ENCODE results near the gene GPR161.

The GPR161 gene

GRCh38 chr1:168146160-168146539 lies 9.4 kb upstream of the GPR161 start:
- peak in 1 of 2 experiments; percentile 39 for DNase-seq

GRCh38 chr1:168145184-168146159 lies 8.7 kb upstream of the GPR161 start:
- DNase-seq, result peak; percentile 76 to 84

GRCh38 chr1:168141871-168142385 lies 5.2 kb upstream of the GPR161 start:
- no peak for DNase-seq

- DNase-seq, result no peak
These were observed 2.3 kb upstream of the GPR161 start for GRCh38 chr1:168139070-168139469.

- no peak for DNase-seq
These were observed 1.4 kb upstream of the GPR161 start for GRCh38 chr1:168138134-168138533.

GRCh38 chr1:168137515-168137821 lies 738 bp upstream of the GPR161 start:
- no peak for DNase-seq

GRCh38 chr1:168135921-168136708 lies 615 bp downstream of the GPR161 start:
- DNase-seq, result no peak

GRCh38 chr1:168135116-168135920 lies 1.4 kb downstream of the GPR161 start:
- DNase-seq, result no peak

- DNase-seq, result no peak
These were observed 2.1 kb downstream of the GPR161 start for GRCh38 chr1:168134642-168135041.

GRCh38 chr1:168134132-168134531 lies 2.6 kb downstream of the GPR161 start:
- DNase-seq, result no peak

GRCh38 chr1:168129933-168130332 lies 6.8 kb downstream of the GPR161 start:
- no peak for DNase-seq

GRCh38 chr1:168127503-168127902 lies 9.2 kb downstream of the GPR161 start:
- no peak for DNase-seq

GRCh38 chr1:168125051-168125450 lies 11.7 kb downstream of the GPR161 start:
- no peak for DNase-seq

GRCh38 chr1:168121401-168122011 lies 15.2 kb downstream of the GPR161 start:
- no peak for DNase-seq

GRCh38 chr1:168119750-168120149 lies 17.0 kb downstream of the GPR161 start:
- no peak for DNase-seq

GRCh38 chr1:168116327-168116799 lies 20.4 kb downstream of the GPR161 start:
- no peak for DNase-seq

- DNase-seq, result no peak
These were observed 21.9 kb downstream of the GPR161 start for GRCh38 chr1:168114845-168115244.

- peak in 1 of 2 experiments; percentile 17 for DNase-seq
These were observed 23.9 kb downstream of the GPR161 start for GRCh38 chr1:168112673-168113305.

GRCh38 chr1:168110896-168111545 lies 25.7 kb downstream of the GPR161 start:
- DNase-seq, result peak in 1 of 2 experiments; percentile 11

GRCh38 chr1:168106274-168106673 lies 30.5 kb downstream of the GPR161 start:
- no peak for DNase-seq

- DNase-seq, result no peak
These were observed 30.9 kb downstream of the GPR161 start for GRCh38 chr1:168105846-168106245.

Data from Kasumi-1 (cell line).